ENCODE data around the gene HPS4.
"Not testable (repeated sequence)": the region's sequence is repeated elsewhere in the genome, so short reads cannot be mapped to it uniquely, and the experiment has no call there.

Gene HPS4

DNA sequence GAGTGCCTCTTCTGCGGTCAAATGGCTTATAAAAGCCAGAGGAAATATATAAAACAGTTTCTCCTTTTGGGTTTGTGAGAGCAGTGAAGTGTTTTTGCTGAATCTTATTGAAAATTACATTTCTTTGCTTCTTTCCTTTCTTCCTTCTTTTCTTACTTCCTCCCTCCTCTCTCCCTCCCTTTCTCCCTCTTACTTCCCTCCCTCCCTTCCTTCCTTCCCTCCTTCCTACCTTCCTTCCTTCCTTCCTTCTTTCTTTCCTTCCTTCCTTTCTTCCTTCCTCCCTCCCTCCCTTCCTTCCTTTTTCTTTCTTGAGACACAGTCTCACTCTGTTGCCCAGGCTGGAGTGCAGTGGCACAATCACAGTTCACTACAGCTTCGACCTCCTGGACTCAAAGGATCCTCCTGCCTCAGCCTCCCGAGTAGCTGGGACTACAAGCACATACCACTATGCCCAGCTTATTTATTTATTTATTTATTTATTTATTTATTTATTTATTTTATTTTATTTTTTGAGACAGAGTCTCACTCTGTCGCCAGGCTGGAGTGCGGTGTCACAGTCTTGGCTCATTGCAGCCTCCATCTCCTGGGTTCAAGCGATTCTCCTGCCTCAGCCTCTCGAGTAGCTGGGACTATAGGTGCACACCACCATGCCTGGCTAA lies 74.9 kb downstream of the HPS4 start:
- not testable (repeated sequence) for DNase-seq

DNA sequence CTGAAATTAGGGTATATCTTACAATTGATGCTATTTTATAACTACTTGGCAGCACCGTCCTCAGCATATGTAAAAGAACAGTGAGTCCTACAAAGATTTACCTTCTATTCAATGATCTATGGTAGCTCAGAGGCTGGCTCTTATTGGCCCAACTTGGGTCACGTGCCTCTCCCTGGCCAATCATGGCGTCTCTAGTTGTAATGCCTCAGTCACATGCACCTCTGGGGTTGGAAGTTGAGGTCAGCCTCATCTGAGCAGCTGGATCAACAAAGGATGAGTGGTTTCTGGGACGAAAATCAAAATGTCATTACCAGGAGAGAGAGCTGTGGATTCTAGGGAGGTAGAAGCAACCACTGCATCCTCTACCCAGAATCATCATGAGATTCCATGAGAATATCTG lies 77.5 kb downstream of the HPS4 start:
- peak; percentile 97 for DNase-seq

DNA sequence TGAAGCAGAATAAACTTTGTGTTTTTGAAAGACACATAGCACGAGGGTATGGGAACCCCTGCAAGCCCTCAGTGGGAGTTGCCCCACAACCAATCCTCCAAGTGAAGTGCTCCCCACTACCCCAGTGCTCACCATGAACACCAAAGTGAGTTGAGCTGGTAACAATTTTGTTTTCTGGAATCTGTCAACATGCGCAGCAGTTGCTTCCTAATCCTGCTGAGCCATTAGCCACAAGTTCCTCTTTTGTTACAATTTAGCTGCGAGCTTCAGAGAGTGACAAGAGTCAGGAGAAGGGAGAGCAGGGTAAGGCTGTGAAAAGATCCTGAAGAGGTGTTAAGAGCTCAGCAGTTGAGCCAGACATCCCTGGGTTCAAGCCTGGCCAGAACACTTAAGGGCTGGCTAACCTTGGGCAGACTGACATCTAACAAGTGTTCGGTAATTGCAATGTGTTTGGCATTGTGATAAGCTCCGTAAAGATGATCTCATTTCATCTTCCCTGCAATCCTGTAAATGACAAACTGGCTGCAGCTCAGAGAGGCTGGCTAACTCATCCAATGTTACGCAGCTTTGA lies 78.6 kb downstream of the HPS4 start:
- DNase-seq: no peak

DNA sequence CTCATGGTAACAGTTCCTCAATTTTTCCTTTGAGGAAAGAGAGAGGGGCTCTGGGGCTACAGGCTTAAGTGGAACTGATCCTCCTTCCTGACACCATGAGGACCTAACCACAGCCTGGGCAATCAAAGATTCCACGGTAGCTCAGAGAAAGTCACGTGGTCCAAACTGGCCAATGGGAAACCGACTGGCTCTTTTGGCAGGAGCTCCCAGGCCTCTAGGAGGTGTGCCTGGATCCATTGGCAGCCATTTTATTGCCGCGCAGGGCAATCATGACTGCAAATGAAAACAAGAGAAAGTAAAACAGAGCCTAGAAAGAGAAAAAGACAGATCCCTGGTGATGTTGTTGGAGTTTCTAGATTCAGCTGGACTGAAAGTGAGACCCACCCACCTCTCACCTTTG lies 81.9 kb downstream of the HPS4 start:
- no peak for DNase-seq
